GM04504 (cell line): Measurements from ENCODE around the gene SPATA24.
"Not testable (repeated sequence)": the region's sequence is repeated elsewhere in the genome, so short reads cannot be mapped to it uniquely, and the experiment has no call there.

Experiments
- DNase-seq: peaks from one replicate; pipeline ENCODE4 v3.0.0-alpha.2; 2012; ENCODE audit warnings: low read depth

The SPATA24 gene

DNA sequence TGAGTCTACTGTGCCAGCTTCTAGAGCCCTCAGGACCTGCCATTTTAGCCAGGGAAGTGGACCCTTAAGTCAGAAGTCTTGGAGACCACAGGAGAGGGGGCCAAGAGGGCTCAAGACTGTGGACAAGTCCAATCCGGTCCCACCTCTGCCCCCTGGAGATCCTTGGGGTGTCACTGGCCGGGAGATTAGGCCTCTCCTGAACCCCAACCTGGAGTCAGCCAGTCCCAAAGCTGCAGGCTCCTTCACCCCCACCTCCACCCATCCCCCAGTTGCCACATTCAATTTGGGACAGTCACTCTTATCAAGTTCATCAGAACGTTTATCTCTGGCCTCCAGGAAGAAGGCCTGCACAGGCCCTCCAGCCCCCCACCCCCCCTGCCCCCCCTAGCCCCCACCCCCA, 21.1 kb downstream of the SPATA24 start:
- no peak for DNase-seq

DNA sequence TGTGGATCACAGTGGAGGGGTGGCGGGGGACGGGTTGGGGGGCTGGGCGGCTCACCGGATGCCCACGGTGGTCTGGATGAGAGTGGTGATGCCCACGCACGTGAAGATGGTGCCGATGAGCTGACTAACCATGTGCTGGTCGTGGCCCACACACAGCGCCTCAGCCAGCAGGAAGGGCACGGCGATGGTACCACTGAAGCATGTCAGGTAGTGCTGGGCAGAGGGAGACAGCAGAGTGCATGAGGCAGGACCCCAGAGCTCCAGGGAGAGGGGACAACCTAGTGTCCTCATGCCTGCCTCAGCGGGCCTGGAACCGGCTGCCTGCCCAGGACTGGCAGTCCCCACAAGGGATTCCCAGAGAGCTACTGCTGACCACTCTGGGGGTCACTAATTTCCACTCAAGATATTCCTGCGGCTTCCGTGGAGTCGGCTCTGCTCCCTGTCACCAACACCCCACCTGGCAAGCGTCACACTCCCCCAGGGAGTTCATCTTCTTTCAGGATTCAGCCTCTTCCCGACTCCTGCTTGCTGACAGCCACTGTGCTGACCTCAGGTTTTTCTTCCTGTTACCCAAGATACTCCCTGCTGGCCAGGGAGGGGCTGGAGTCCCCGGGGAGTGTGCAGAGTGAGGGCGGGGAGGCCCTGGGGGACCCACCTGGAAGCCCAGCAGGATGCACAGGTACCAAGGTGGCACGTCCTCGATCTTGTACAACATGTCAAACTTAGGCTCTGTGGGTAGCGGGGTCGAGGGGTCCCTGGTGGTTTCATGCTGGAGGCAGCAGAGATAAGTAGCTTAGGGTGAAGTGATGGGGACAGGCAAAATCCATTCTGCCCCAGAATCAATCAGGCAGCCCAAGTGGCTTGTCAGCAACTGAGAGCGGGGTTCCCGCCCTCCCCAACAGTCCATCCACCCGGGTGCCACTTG, 21.8 kb downstream of the SPATA24 start:
- DNase-seq, result no peak

DNA sequence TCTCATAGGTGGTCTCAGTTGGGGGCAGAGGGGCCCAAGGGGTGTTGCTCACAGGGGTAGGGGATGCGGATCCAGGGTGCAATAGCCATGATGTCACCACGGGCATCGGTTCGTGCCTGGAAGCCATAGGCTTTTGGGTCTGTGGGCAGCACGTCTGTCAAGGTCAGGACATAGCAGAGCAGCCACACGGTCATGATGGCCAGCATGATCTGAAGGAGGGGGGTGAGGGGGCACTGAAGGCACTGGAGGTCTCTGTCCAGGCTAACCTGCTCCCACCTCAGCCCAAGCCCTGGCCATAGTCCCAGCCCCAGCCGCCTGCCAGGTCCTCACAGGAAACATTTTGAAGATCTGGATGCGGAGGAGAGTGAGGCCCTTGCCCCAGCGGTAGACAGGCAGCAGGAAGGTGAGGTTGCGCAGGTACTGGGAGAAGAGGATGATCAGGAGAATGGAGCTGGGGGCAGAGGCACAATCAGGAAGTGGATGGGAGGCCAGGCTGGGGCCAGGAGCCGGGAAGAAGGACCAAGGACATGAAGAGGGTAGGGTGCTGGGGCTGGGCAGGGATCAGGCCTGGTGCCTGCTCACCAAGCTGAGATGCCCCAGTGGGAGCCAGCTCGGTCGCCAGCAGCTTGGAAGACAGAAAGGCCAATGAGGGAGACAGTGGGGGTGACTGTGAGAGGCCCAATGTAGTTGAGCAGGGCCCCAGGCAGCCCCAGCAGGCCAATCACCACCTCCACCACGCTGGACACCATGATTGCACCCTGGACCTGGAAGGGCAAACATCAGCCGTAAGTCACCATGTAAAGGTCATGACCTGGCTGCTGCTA, 24.1 kb downstream of the SPATA24 start:
- DNase-seq, result no peak

DNA sequence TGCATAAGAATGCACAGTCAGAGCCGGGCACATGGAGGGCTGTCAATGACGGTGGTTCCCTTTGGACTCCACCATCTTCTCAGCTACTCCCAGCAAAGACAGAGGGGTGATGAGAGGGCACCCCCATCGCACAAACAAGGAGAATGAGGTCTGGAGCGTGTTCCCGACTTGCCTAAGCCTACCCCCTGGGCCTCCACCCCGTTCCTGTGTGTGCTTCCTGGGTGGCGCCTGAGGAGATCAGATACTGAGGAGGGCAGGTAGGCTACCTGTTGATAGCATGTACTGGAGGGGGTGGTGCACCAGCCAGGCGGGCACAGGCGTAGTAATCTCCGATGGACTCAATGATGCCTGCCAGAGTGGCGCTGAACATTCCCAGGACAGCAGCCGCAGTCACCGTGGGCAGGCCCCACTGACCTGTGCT, 24.9 kb downstream of the SPATA24 start:
- no peak for DNase-seq

DNA sequence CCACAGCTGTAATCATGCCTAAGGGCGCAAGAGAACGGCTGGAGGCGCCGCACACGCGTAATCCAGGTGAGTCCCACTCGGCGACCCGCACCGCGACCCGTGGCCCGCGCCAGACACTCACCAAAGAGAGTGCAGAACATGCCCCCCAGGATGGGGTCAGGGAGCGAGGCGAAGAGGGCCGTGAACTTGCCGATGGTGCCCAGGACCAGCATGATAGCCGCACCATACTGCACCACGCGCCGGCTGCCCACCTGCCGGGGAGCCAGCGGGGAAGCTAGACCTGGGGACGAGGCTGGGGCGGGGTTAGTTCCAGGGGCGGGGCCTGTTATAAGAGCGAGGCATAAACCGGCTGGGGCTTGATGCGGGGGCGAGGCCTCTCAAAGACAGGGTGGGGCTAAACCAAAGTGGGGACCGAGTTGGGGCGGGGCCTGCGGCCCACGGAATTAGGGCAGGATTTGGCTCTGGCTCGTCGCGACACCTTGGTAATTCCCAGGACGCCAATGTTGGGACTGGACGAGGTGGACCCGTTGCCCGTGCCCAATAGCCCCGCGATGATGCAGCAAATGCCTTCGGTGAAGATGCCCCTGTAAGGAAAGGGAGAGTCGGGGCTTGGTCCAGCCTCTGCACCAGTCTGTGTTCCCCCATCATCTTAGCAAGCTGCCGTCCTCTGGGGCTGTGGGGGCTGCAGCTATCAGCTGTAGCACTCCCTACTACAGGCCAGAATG, 25.6 kb downstream of the SPATA24 start:
- DNase-seq, result no peak

DNA sequence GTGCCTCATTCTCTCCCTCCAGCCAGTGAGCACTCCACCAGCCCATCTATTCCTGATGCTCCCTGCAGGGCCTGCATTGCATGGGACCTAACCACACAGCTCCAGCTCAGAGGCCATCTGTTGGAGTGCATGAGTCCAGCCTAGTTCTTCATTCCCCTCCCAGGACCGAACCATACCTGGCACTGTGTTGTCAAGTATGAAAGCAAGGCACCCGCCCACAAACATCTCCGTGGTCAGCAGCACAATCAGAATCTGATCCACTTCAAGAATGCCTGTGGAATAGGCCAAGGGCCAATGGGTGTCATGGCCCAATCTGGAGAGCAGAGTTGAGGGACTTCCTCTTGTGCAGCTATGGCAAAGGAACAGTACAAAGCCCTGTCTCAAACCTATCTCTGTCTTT, 26.7 kb downstream of the SPATA24 start:
- no peak for DNase-seq

DNA sequence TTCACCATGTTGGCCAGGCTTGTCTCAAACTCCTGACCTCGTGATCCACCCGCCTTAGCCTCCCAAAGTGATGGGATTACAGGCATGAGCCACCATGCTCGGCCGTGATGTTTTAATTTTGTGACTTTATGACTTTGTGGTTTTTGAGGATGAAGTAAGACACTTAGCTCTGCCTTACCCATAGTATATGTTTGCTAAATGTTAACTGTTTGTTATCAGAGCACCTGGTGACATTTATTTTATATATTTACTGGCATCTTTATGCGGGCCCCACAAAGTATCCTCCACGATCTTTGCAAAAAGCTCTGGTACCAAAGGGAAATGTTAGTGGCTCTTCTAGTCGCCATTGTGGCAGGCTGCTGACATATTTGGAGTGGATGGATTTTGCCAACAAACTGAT, 27.5 kb downstream of the SPATA24 start:
- no peak for DNase-seq

DNA sequence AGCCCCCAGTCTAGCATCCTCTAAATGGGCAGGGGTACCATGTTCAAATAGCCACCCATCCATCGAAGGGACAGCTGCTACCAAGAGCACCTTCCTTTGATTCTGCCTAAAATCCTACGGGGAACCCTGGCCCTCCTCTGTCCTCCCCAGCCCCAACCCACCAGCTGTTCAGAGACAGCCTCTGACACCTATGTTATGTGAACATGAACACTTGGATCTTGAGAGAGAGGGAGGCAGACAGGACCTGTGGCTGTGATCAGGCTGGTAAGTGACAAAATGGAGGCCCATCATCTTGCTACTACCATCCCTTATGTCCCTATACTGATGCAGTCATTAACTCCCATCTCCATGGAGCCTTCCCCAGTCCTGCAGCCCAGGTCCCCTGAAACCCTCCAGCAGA, 29.0 kb downstream of the SPATA24 start:
- no peak for DNase-seq

DNA sequence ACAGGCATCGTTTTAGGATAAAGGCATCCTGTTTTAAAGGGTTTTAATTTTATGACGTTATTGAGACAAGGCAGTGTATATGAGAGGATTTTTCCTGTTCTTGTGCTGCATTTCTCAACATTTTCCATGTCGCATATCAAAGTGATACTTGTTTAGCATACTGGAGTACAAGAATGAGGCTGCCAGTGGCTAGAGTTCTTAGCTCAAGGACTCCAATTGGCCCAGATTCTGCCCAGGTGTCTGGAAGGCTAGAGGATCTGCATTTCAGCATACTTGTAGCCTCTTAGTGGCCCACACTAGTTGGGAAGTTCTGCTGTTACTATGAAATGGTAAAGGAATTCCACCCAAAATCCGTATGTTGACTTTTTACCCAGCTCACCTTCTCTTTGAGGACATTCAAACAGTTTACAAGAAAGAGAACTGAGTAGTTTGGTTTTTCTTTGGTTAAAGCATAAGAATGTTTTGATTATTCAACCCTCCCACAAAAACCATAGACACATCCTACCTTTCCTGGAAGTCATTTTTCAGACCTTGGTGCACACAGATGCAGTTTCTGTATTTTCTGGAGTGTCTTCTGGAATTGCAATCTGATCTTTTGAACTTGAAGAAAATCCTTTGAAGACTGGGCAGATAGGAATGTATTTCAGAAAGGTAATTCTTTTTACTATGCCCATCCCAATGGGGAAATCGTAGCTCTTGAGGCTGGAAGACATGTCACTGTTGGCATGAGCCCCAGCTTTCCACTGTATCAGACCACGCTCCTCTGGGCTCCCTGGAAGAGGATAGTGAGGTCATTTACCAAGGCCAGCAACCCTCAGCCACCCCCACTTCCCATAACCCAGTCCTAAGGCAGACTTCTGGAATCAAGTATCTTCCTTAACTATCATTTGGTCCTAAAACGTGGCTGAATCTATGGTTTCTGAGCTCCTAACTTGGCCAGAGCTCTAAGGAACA, 32.1 kb downstream of the SPATA24 start:
- no peak for DNase-seq

DNA sequence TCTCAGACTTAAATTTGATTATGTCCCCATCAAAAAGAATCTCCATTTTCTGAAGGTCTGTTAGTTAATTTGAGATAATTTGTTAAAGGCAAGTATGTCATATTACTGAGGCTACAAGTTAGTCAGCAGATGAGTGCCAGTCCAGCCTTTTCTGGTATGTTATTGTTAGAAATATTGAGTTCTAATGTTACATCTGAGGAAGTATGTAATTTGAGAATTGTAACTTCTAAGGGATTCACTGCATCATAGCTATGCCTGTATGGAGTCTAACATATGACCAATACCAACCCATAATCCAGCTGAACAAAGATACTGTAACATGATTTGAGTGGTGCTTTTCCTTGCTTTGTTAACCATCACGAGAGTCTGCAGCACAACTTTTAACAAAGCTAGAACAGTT, 34.7 kb downstream of the SPATA24 start:
- no peak for DNase-seq

DNA sequence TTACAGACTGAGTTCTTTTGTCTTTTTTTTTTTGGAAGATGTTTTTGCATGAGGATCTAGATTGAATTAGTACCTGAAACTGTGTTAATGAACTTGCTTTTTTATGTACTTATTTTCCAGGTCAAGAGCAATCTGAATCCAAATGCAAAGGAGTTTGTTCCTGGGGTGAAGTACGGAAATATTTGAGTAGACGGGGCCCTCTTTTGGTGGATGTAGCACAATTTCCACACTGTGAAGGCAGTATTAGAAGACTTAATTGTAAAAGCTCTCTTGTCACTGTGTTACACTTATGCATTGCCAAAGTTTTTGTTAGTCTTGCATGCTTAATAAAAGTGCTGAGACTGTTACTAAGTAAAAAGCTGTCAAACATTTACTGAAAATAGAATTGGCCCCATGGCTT, 35.3 kb downstream of the SPATA24 start:
- DNase-seq, result no peak

DNA sequence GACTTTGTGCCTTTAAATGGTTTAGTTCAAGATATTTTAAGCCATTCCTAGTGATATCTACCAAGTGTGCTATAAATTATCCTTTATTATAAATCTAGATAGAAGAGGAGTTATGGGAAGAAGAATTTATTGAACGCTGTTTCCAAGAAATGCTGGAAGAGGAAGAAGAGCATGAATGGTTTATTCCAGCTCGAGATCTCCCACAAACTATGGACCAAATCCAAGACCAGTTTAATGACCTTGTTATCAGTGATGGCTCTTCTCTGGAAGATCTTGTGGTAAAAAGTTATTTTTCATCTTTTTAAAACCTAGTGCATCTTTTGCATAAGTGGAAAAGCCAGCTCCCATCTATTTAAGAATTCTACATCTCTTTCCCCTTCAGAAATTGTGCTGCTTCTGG, 39.4 kb downstream of the SPATA24 start:
- DNase-seq, result no peak

DNA sequence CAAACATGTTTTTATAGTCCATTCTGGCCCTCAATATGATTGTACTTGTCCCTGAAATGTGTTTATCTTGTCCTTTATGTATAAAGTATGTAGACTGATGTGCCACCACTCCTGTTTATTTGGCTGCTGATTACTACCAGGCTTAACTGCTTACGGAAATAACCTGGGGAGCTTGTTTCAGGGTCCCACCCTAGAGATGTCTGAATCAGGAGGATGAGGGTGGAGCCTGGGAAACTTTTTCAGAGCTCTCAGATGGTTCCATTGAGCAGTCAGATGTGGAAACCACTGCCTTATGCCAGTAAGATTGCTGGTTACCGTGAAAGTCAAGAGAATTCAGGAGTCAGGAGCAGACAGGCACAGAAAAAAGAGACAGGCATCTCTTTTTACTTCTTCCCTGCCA, 40.0 kb downstream of the SPATA24 start:
- DNase-seq, result no peak

DNA sequence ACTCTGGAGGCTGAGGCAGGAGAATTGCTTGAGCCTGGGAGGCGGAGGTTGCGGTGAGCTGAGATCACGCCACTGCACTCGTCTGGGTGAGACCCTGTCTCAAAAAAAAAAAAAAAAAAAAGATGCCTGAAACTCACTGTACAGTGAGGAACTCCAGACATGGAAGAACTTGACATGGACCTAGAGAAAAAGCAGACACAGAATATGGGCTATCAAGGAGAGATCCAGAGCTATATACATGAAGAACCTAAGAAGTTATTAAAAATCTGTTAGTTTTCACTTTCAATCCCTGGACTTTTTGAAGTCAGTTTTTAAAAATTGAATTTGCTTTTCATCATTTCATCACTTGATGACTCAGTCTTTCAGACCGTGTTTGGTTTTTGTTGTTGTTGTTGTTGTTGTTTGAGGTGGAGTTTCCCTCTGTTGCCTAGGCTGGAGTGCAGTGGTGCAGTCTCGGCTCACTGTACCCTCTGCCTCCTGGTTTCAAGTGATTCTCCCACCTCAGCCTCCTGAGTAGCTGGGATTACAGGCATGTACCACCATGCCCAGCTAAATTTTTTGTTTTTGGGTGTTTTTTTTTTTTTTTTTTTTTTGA, 42.0 kb downstream of the SPATA24 start:
- no peak for DNase-seq

DNA sequence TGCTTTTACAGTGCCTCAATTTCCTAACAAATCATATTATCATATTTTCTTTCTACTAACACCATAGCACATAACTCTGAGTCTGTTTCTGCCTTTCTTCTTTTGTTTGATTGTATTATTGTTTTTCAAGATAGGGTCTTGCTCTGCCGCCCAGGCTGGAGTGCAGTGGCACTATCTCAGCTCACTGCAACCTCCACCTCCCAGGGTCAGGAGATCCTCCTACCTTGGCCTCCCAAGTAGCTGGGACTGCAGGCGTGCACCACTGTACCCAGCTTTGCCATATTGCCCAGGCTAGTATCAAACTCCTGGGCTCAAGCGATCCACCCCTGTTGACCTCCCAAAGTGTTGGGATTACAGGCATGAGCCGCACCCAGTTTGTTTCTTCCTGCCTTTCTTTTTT, 43.5 kb downstream of the SPATA24 start:
- no peak for DNase-seq

DNA sequence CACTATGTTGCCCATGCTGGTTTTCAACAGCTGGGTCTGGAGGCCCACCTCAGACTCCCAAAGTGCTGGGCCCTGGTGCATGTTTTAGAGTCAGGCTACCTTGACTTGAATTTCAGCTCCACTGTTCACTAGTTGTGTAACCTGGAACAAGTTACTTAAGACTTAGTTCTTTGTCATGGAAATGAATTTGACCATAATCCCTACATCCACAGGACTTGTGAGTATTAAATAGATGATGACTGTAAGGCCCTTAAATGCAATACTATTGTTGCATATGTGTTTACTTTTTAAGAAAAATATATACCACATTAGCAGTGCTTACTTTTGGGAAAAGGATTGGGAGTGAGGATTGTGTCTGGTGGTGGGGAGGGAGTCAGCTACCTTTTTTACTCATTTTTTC, 45.8 kb downstream of the SPATA24 start:
- no peak for DNase-seq

DNA sequence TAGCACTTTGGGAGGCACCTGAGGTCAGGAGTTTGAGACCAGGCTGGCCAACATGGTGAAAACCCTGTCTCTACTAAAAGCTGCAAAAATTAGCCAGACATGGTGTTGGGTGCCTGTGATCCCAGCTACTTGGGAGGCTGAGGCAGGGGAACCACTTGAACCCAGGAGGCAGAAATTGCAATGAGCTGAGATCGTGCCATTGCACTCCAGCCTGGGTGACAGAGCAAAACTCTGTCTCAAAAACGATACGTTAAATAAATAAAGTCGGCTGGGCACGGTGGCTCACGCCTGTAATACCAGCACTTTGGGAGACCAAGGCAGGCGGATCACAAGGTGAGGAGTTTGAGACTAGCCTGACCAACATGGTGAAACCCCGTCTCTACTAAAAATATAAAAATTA, 48.0 kb downstream of the SPATA24 start:
- DNase-seq, result not testable (repeated sequence)

DNA sequence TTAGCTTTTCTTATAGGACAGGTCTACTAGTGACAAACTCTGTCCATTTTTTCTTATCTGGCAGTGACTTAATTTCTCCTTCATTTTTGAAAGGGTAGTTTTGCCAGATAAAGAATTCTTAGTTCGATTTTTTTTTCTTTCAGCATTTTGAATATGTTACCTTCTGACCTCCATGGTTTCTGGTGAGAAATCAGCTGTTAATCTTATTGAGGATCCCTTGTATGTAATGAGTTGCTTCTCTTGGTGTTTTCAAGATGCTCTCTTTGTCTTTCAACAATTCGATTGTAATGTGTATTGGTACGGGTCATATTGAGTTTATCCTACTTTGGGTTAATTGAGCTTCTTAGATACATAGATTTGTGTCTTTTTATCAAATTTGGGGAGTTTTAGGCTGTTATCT, 49.7 kb downstream of the SPATA24 start:
- no peak for DNase-seq

DNA sequence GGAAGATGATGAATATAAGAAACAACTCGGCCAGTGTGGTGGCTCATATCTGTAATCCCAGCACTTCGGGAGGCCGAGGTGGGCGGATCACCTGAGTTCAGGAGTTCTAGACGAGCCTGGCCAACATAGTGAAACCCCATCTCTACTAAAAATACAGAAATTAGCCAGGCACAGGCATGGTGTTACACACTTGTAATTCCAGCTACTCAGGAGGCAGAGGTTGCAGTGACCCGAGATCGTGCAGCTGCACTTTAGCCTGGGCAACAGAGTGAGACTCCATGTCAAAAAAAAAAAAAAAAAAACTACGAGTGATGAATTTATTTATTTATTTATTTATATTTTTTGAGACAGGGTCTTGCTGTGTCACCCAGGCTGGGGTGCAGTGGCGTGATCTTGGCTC, 56.0 kb downstream of the SPATA24 start:
- DNase-seq, result not testable (repeated sequence)
